ENCODE data around the gene TIMM21. TPM values are rescaled to one million over a fixed set of nuclear protein-coding genes. Genes with fewer than 3 reads are reported as not detected.

The TIMM21 gene
- total RNA-seq, 1 donor from 2014 or later = 25.0 TPM

- no peak overlapping the region for H3K27ac ChIP-seq
These were observed 34.6 kb upstream of the TIMM21 start for GRCh38 chr18:74113711-74114110.

GRCh38 chr18:74114116-74114515, 34.2 kb upstream of the TIMM21 start:
- H3K36me3 ChIP-seq = no peaks in the 10 kb centered on the region
- H3K4me3 ChIP-seq = no peak overlapping the region
- intact Hi-C loops (cut with DNase I) = no loop called here
- no peaks in the 10 kb centered on the region for H3K27me3 ChIP-seq
- no peaks in the 10 kb centered on the region for H3K9me3 ChIP-seq
- no peak for DNase-seq (ENCODE audit: extremely low spot score in 2 of 2)
- H3K4me1 ChIP-seq = no peaks in the 10 kb centered on the region
- TF ChIP-seq POLR2AphosphoS5 (IDR thresholded peaks at IDR 0.05; ENCODE audit: insufficient read depth in 1 of 2, low read depth in 1 of 2) = no peak
- no peak for TF ChIP-seq POLR2A (IDR thresholded peaks at IDR 0.05)
- TF ChIP-seq CTCF (IDR thresholded peaks at IDR 0.05) = no peak
- H3K27ac ChIP-seq = no peak overlapping the region

More at GRCh38 chr18:74113711-74114110, 34.6 kb upstream of the TIMM21 start:
- TF ChIP-seq CTCF (IDR thresholded peaks at IDR 0.05) = no peak
- TF ChIP-seq POLR2A (IDR thresholded peaks at IDR 0.05) = no peak
- no peak for TF ChIP-seq POLR2AphosphoS5 (IDR thresholded peaks at IDR 0.05; ENCODE audit: insufficient read depth in 1 of 2, low read depth in 1 of 2)
- intact Hi-C loops (cut with DNase I) = no loop called here
- DNase-seq (ENCODE audit: extremely low spot score in 2 of 2) = no peak
- no peaks in the 10 kb centered on the region for H3K9me3 ChIP-seq
- no peaks in the 10 kb centered on the region for H3K4me1 ChIP-seq
- no peaks in the 10 kb centered on the region for H3K36me3 ChIP-seq
- H3K4me3 ChIP-seq = no peak overlapping the region
- no peaks in the 10 kb centered on the region for H3K27me3 ChIP-seq

- Histone ChIP-seq H3K9me3 (no peaks in the 10 kb centered on the region), H3K27ac (no peak overlapping the region), H3K36me3 (no peaks in the 10 kb centered on the region), H3K27me3 (no peaks in the 10 kb centered on the region), H3K4me3 (no peak overlapping the region), H3K4me1 (no peaks in the 10 kb centered on the region)
- intact Hi-C loops (cut with DNase I) = no loop called here
- no peak for DNase-seq (ENCODE audit: extremely low spot score in 2 of 2)
- TF ChIP-seq POLR2A (IDR thresholded peaks at IDR 0.05) (no peak), CTCF (IDR thresholded peaks at IDR 0.05) (no peak), POLR2AphosphoS5 (IDR thresholded peaks at IDR 0.05; ENCODE audit: insufficient read depth in 1 of 2, low read depth in 1 of 2) (no peak)
These were observed 33.3 kb upstream of the TIMM21 start for GRCh38 chr18:74115046-74115445.

- DNase-seq (ENCODE audit: extremely low spot score in 2 of 2) = no peak
- intact Hi-C loops (cut with DNase I) = no loop called here
- no peaks in the 10 kb centered on the region for H3K9me3 ChIP-seq
- no peak overlapping the region for H3K27ac ChIP-seq
- H3K27me3 ChIP-seq = no peaks in the 10 kb centered on the region
- no peak overlapping the region for H3K4me3 ChIP-seq
- no peak for TF ChIP-seq CTCF (IDR thresholded peaks at IDR 0.05)
- no peak for TF ChIP-seq POLR2AphosphoS5 (IDR thresholded peaks at IDR 0.05; ENCODE audit: insufficient read depth in 1 of 2, low read depth in 1 of 2)
- TF ChIP-seq POLR2A (IDR thresholded peaks at IDR 0.05) = no peak
- no peaks in the 10 kb centered on the region for H3K4me1 ChIP-seq
- H3K36me3 ChIP-seq = no peaks in the 10 kb centered on the region
These were observed 31.4 kb upstream of the TIMM21 start for GRCh38 chr18:74116633-74117554.

GRCh38 chr18:74123200-74123599, 25.1 kb upstream of the TIMM21 start:
- no peaks in the 10 kb centered on the region for H3K36me3 ChIP-seq
- H3K27me3 ChIP-seq = no peaks in the 10 kb centered on the region
- H3K4me1 ChIP-seq = no peaks in the 10 kb centered on the region
- H3K4me3 ChIP-seq = no peak overlapping the region
- TF ChIP-seq POLR2AphosphoS5 (IDR thresholded peaks at IDR 0.05; ENCODE audit: insufficient read depth in 1 of 2, low read depth in 1 of 2) (no peak), CTCF (IDR thresholded peaks at IDR 0.05) (no peak), POLR2A (IDR thresholded peaks at IDR 0.05) (no peak)
- intact Hi-C loops (cut with DNase I) = no loop called here
- no peaks in the 10 kb centered on the region for H3K9me3 ChIP-seq
- DNase-seq (ENCODE audit: extremely low spot score in 2 of 2) = no peak
- H3K27ac ChIP-seq = no peak overlapping the region

Measured in vagina (tissue), 2 donors.